Measurements from ENCODE around the gene LRRC37A3.

LRRC37A3 gene

GRCh38 chr17:64940055-64940454 lies 20.8 kb upstream of the LRRC37A3 start:
- H3K4me1 ChIP-seq (ENCODE audit: low read length): peaks cover 6% of the 10 kb centered on the region; the same call in 1 of the 2 replicates

GRCh38 chr17:64938925-64939474 lies 19.7 kb upstream of the LRRC37A3 start:
- TF ChIP-seq CTCF (IDR thresholded peaks at IDR 0.05; ENCODE audit: low read length) (peak; percentile 84), EZH2phosphoT487 (IDR thresholded peaks at IDR 0.05; ENCODE audit: low read length) (no peak)
- H3K9ac ChIP-seq (ENCODE audit: low read length): no peak overlapping the region
- peak overlapping the region; percentile 35; the same call in 1 of the 2 replicates for H3K4me2 ChIP-seq (ENCODE audit: low read depth, low read length)
- H3K4me3 ChIP-seq (ENCODE audit: low read length): no peak overlapping the region
- no peaks in the 10 kb centered on the region for H3K27me3 ChIP-seq (replicated peaks; ENCODE audit: insufficient read depth, low read length)
- H4K20me1 ChIP-seq (ENCODE audit: insufficient read depth, low read length): no peaks in the 10 kb centered on the region
- H3F3A ChIP-seq (ENCODE audit: insufficient read depth, low read length): no peaks in the 10 kb centered on the region
- H3K27ac ChIP-seq (ENCODE audit: low read length): no peak overlapping the region
- no peaks in the 10 kb centered on the region for H3K36me3 ChIP-seq (replicated peaks; ENCODE audit: insufficient read depth, low read length)
- H2AFZ ChIP-seq (ENCODE audit: low read length): peak overlapping the region; percentile 53
- H3K79me2 ChIP-seq (ENCODE audit: low read length): no peaks in the 10 kb centered on the region
- H3K4me1 ChIP-seq (ENCODE audit: low read length): peaks cover 6% of the 10 kb centered on the region; the same call in 1 of the 2 replicates
- peak; percentile 36 for DNase-seq
- no peaks in the 10 kb centered on the region for H3K9me2 ChIP-seq (replicated peaks; ENCODE audit: insufficient read depth, low read length)
- H3K9me3 ChIP-seq (replicated peaks; ENCODE audit: insufficient read depth, low read length): no peaks in the 10 kb centered on the region

More at GRCh38 chr17:64940055-64940454, 20.8 kb upstream of the LRRC37A3 start:
- Histone ChIP-seq H3F3A (ENCODE audit: insufficient read depth, low read length) (no peaks in the 10 kb centered on the region), H3K27ac (ENCODE audit: low read length) (no peak overlapping the region), H3K36me3 (replicated peaks; ENCODE audit: insufficient read depth, low read length) (no peaks in the 10 kb centered on the region), H3K9me3 (replicated peaks; ENCODE audit: insufficient read depth, low read length) (no peaks in the 10 kb centered on the region), H4K20me1 (ENCODE audit: insufficient read depth, low read length) (no peaks in the 10 kb centered on the region), H3K9me2 (replicated peaks; ENCODE audit: insufficient read depth, low read length) (no peaks in the 10 kb centered on the region), H3K4me2 (ENCODE audit: low read depth, low read length) (no peak overlapping the region), H3K4me3 (ENCODE audit: low read length) (no peak overlapping the region), H3K27me3 (replicated peaks; ENCODE audit: insufficient read depth, low read length) (no peaks in the 10 kb centered on the region), H3K9ac (ENCODE audit: low read length) (no peak overlapping the region), H2AFZ (ENCODE audit: low read length) (no peak overlapping the region), H3K79me2 (ENCODE audit: low read length) (no peaks in the 10 kb centered on the region)
- DNase-seq: no peak
- TF ChIP-seq CTCF (IDR thresholded peaks at IDR 0.05; ENCODE audit: low read length) (no peak), EZH2 (optimal IDR thresholded peaks at IDR 0.05; ENCODE audit: low read depth, low read length) (no peak), EZH2phosphoT487 (IDR thresholded peaks at IDR 0.05; ENCODE audit: low read length) (no peak)

- Histone ChIP-seq H3K9me2 (replicated peaks; ENCODE audit: insufficient read depth, low read length) (no peaks in the 10 kb centered on the region), H3K79me2 (ENCODE audit: low read length) (no peaks in the 10 kb centered on the region), H3K9me3 (replicated peaks; ENCODE audit: insufficient read depth, low read length) (no peaks in the 10 kb centered on the region), H3K36me3 (replicated peaks; ENCODE audit: insufficient read depth, low read length) (no peaks in the 10 kb centered on the region), H3K4me3 (ENCODE audit: low read length) (no peak overlapping the region), H3K4me2 (ENCODE audit: low read depth, low read length) (peak overlapping the region; percentile 35; the same call in 1 of the 2 replicates), H3K27me3 (replicated peaks; ENCODE audit: insufficient read depth, low read length) (no peaks in the 10 kb centered on the region), H4K20me1 (ENCODE audit: insufficient read depth, low read length) (no peaks in the 10 kb centered on the region), H3K9ac (ENCODE audit: low read length) (no peak overlapping the region), H3K4me1 (ENCODE audit: low read length) (peaks cover 6% of the 10 kb centered on the region; the same call in 1 of the 2 replicates), H3K27ac (ENCODE audit: low read length) (no peak overlapping the region), H2AFZ (ENCODE audit: low read length) (peak overlapping the region; percentile 53; the same call in 1 of the 2 replicates), H3F3A (ENCODE audit: insufficient read depth, low read length) (no peaks in the 10 kb centered on the region)
- TF ChIP-seq EZH2 (optimal IDR thresholded peaks at IDR 0.05; ENCODE audit: low read depth, low read length) (no peak), CTCF (IDR thresholded peaks at IDR 0.05; ENCODE audit: low read length) (no peak), EZH2phosphoT487 (IDR thresholded peaks at IDR 0.05; ENCODE audit: low read length) (no peak)
- DNase-seq: no peak
Measured at GRCh38 chr17:64938290-64938689, 19.0 kb upstream of the LRRC37A3 start.

Data from MM.1S (cell line).